HUES48 (cell line): Measurements from ENCODE around the gene CHSY1.
A peak's percentile ranks its signal among the peaks of the same experiment; 100 is the strongest.

Source experiments
- H3K27ac ChIP-seq: one replicate; pipeline ENCODE4 v1.7.0; 2013; ENCODE audit warnings: low read depth, low read length, inconsistent platforms
- H3K27me3 ChIP-seq: 2 replicates; pipeline ENCODE4 v1.6.1; 2013; ENCODE audit warnings: mild to moderate bottlenecking, low read length; ENCODE audit not compliant: control insufficient read depth, insufficient read depth
- H3K36me3 ChIP-seq: 2 replicates; pipeline ENCODE4 v1.6.1; 2013; ENCODE audit warnings: low read length; ENCODE audit not compliant: control insufficient read depth, insufficient read depth
- H3K4me1 ChIP-seq: 2 replicates; pipeline ENCODE4 v1.6.1; 2013; ENCODE audit warnings: mild to moderate bottlenecking, low read length; ENCODE audit not compliant: control insufficient read depth, insufficient read depth
- H3K4me3 ChIP-seq: 2 replicates; pipeline ENCODE4 v1.5.1; 2013; ENCODE audit warnings: mild to moderate bottlenecking, low read depth, low read length
- H3K9ac ChIP-seq: 2 replicates; pipeline ENCODE4 v1.6.1; 2013; ENCODE audit warnings: mild to moderate bottlenecking, low read depth, low read length, moderate library complexity
- H3K9me3 ChIP-seq: 2 replicates; pipeline ENCODE4 v1.6.1; 2013; ENCODE audit warnings: low read length; ENCODE audit not compliant: control insufficient read depth, insufficient read depth

The CHSY1 gene

GRCh38 chr15:101183931-101184305, 67.9 kb downstream of the CHSY1 start:
- H3K9ac ChIP-seq: no peak overlapping the region
- peaks cover 15% of the 10 kb centered on the region for H3K4me1 ChIP-seq
- H3K9me3 ChIP-seq: no peaks in the 10 kb centered on the region
- H3K36me3 ChIP-seq: peaks cover 9% of the 10 kb centered on the region
- H3K27me3 ChIP-seq: no peaks in the 10 kb centered on the region
- H3K4me3 ChIP-seq: no peak overlapping the region
- no peak overlapping the region for H3K27ac ChIP-seq

- Histone ChIP-seq H3K9ac (no peak overlapping the region), H3K4me3 (no peak overlapping the region), H3K9me3 (no peaks in the 10 kb centered on the region), H3K4me1 (peaks cover 9% of the 10 kb centered on the region), H3K27me3 (no peaks in the 10 kb centered on the region), H3K27ac (no peak overlapping the region), H3K36me3 (peaks cover 15% of the 10 kb centered on the region)
Observed at GRCh38 chr15:101183226-101183930, 68.5 kb downstream of the CHSY1 start.

- no peak overlapping the region for H3K9ac ChIP-seq
- no peak overlapping the region for H3K27ac ChIP-seq
- no peak overlapping the region for H3K4me3 ChIP-seq
- H3K9me3 ChIP-seq: no peaks in the 10 kb centered on the region
- peaks cover 26% of the 10 kb centered on the region for H3K36me3 ChIP-seq
- no peaks in the 10 kb centered on the region for H3K27me3 ChIP-seq
- no peaks in the 10 kb centered on the region for H3K4me1 ChIP-seq
Observed at GRCh38 chr15:101182215-101182614, 69.6 kb downstream of the CHSY1 start.

- Histone ChIP-seq H3K9me3 (no peaks in the 10 kb centered on the region), H3K27me3 (no peaks in the 10 kb centered on the region), H3K9ac (no peak overlapping the region), H3K36me3 (peaks cover 32% of the 10 kb centered on the region), H3K4me3 (no peak overlapping the region), H3K4me1 (no peaks in the 10 kb centered on the region; the same call in 1 of the 2 replicates), H3K27ac (no peak overlapping the region)
Observed at GRCh38 chr15:101181349-101181748, 70.5 kb downstream of the CHSY1 start.

GRCh38 chr15:101180620-101181307, 71.1 kb downstream of the CHSY1 start:
- Histone ChIP-seq H3K4me1 (no peaks in the 10 kb centered on the region; the same call in 1 of the 2 replicates), H3K27me3 (no peaks in the 10 kb centered on the region), H3K27ac (no peak overlapping the region), H3K4me3 (no peak overlapping the region), H3K9me3 (no peaks in the 10 kb centered on the region), H3K36me3 (peaks cover 37% of the 10 kb centered on the region), H3K9ac (no peak overlapping the region)

GRCh38 chr15:101179341-101180153, 72.3 kb downstream of the CHSY1 start:
- H3K36me3 ChIP-seq: peaks cover 48% of the 10 kb centered on the region
- H3K27me3 ChIP-seq: no peaks in the 10 kb centered on the region
- no peaks in the 10 kb centered on the region; the same call in 1 of the 2 replicates for H3K4me1 ChIP-seq
- H3K4me3 ChIP-seq: no peak overlapping the region
- H3K9me3 ChIP-seq: no peaks in the 10 kb centered on the region
- H3K9ac ChIP-seq: no peak overlapping the region
- peak overlapping the region; percentile 57 for H3K27ac ChIP-seq

- no peak overlapping the region for H3K27ac ChIP-seq
- no peak overlapping the region for H3K9ac ChIP-seq
- H3K9me3 ChIP-seq: no peaks in the 10 kb centered on the region
- H3K36me3 ChIP-seq: peaks cover 48% of the 10 kb centered on the region
- no peak overlapping the region for H3K4me3 ChIP-seq
- no peaks in the 10 kb centered on the region; the same call in 1 of the 2 replicates for H3K4me1 ChIP-seq
- no peaks in the 10 kb centered on the region for H3K27me3 ChIP-seq
Observed at GRCh38 chr15:101178931-101179330, 72.9 kb downstream of the CHSY1 start.

GRCh38 chr15:101178479-101178878, 73.4 kb downstream of the CHSY1 start:
- Histone ChIP-seq H3K4me3 (no peak overlapping the region), H3K4me1 (no peaks in the 10 kb centered on the region; the same call in 1 of the 2 replicates), H3K9ac (no peak overlapping the region), H3K27me3 (no peaks in the 10 kb centered on the region), H3K36me3 (peaks cover 47% of the 10 kb centered on the region), H3K9me3 (no peaks in the 10 kb centered on the region), H3K27ac (no peak overlapping the region)

GRCh38 chr15:101177866-101178265, 74.0 kb downstream of the CHSY1 start:
- Histone ChIP-seq H3K27me3 (no peaks in the 10 kb centered on the region), H3K27ac (no peak overlapping the region), H3K36me3 (peaks cover 46% of the 10 kb centered on the region), H3K4me1 (peaks cover 4% of the 10 kb centered on the region), H3K9ac (no peak overlapping the region), H3K9me3 (no peaks in the 10 kb centered on the region), H3K4me3 (no peak overlapping the region)

GRCh38 chr15:101176625-101177024, 75.2 kb downstream of the CHSY1 start:
- Histone ChIP-seq H3K27me3 (no peaks in the 10 kb centered on the region), H3K4me1 (peaks cover 11% of the 10 kb centered on the region), H3K4me3 (no peak overlapping the region), H3K36me3 (peaks cover 39% of the 10 kb centered on the region), H3K27ac (peak overlapping the region; percentile 34), H3K9ac (no peak overlapping the region), H3K9me3 (no peaks in the 10 kb centered on the region)

GRCh38 chr15:101175401-101175800, 76.4 kb downstream of the CHSY1 start:
- Histone ChIP-seq H3K27ac (no peak overlapping the region), H3K27me3 (no peaks in the 10 kb centered on the region), H3K9me3 (no peaks in the 10 kb centered on the region), H3K36me3 (peaks cover 39% of the 10 kb centered on the region), H3K4me1 (peaks cover 11% of the 10 kb centered on the region), H3K9ac (no peak overlapping the region), H3K4me3 (no peak overlapping the region)
